GM21526 (cell line): ENCODE measurements around the gene IGSF9.

Experiments
- ATAC-seq: cut with Tn5 transposase; IDR thresholded peaks from one replicate; pipeline ENCODE4 v1.9.1; 2021; ENCODE audit warnings: moderate library complexity; ENCODE audit not compliant: unreplicated experiment, low FRiP score

Gene IGSF9

DNA sequence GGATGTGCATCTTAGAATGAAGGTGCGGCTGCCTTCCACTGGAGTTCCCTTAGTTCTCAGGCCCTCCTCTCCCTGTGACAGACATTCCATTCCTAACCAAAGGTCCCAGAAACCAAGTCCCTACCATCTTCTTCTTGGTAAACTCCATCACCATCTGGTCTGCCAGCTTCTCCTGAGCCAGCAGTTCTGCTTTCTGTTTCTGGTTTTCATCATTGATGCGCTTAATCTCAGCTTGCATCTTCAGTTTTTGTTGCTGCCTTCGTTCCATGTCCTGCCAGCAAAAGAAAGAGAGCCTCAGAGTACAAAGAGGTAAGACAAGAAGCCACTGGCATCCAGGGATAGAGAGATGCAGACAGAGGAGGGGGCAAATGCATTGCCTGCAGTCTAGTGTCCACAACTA is 65.0 kb downstream of the IGSF9 start:
- no peak for ATAC-seq

GRCh38 chr1:159879977-159880376 is 65.4 kb downstream of the IGSF9 start:
- ATAC-seq: no peak

- ATAC-seq: no peak
These were observed 66.3 kb downstream of the IGSF9 start for GRCh38 chr1:159879136-159879535.

DNA sequence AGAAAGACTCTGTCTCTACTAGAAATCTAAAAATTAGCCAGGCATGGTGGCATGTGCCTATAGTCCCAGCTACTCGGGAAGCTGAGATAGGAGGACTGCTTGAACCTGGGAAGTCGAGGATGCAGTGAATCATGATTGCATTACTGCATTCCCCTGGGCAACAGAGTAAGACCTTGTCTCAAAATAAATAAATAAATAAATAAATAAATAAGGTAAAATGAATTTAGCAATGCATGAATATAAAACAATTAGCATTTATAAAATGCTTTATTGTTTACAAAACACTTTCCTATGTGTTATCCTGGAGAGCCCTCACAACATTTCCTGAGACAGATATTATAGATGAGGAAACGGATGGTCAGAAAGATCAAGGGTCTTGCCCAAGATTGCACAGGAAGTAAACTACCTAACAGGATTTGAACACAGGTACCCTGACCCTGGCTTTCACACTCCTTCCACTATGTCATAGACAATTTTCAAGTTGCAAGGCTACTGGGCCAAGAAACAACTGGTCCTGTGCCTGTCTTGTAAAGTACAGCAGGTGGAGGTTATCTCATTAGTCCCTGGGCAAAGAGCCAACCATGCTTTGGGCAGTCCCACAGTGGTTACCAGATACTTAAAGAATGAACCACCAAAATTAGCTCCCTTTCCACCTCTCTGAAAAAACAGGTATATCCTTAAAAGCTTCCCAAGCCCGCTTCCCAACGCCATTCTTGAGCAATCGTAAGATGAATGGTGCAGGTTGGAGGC is 67.5 kb downstream of the IGSF9 start:
- no peak for ATAC-seq
